ENCODE results near the gene RPH3AL. TPM values are rescaled to one million over a fixed set of nuclear protein-coding genes. Genes with fewer than 3 reads are reported as not detected.
A peak's percentile ranks its signal among the peaks of the same experiment; 100 is the strongest.

RPH3AL gene
- total and polyA plus RNA-seq, 7 experiments from 2014 or later, result 0.84 to 19.6 (median 4.3) TPM

- ChIA-PET CTCF (interaction anchor here (1.5 kb wide), 1 partner anchor 18 kb away, joined by 4 read pairs; no protein-coding TSS in a partner anchor), POLR2A (no interaction called here)
- DNase-seq (no peak), ATAC-seq (no peak)
- peaks cover 0 to 5% (median 0%) of the 10 kb centered on the region in 5 donors for H3K36me3 Mint-ChIP-seq
- no peaks in the 10 kb centered on the region for H3K9me3 Mint-ChIP-seq
- Histone ChIP-seq H3K4me1 (ENCODE audit: control insufficient read depth in 2 of 2, insufficient read depth in 2 of 2, low read length in 2 of 2) (no peaks in the 10 kb centered on the region), H3K9me3 (ENCODE audit: control insufficient read depth in 2 of 3, low read length in 3 of 3) (no peaks in the 10 kb centered on the region), H3K27ac (ENCODE audit: low read depth, low read length) (peak overlapping the region; percentile 60), H3K4me3 (ENCODE audit: low read length) (no peak overlapping the region), H3K36me3 (ENCODE audit: control insufficient read depth in 2 of 3, insufficient read depth in 3 of 3, low read length in 3 of 3) (peaks cover 0 to 4% (median 0%) of the 10 kb centered on the region in 3 experiments), H3K27me3 (ENCODE audit: control insufficient read depth in 2 of 2, insufficient read depth in 2 of 2, low read length in 2 of 2) (no peaks in the 10 kb centered on the region)
- peaks cover 7 to 22% (median 14%) of the 10 kb centered on the region in 7 donors for H3K4me1 Mint-ChIP-seq
- no peaks in the 10 kb centered on the region for H3K27me3 Mint-ChIP-seq
- H3K27ac Mint-ChIP-seq, result peak overlapping the region; percentile 35 to 88 (median 78)
- H3K4me3 Mint-ChIP-seq, result peak overlapping the region in 5 of 10 donors; percentile 12 to 59 (median 52)
- intact Hi-C loops (cut with micrococcal nuclease), result no loop called here
These were observed 41.5 kb upstream of the RPH3AL start for GRCh38 chr17:393806-394717.

GRCh38 chr17:391850-392249, 39.2 kb upstream of the RPH3AL start:
- ATAC-seq, result no peak
- CTCF ChIA-PET, result no interaction called here
- H3K4me1 Mint-ChIP-seq, result peaks cover 6 to 17% (median 15%) of the 10 kb centered on the region in 7 donors
- H3K4me3 Mint-ChIP-seq, result no peak overlapping the region
- no peak overlapping the region for H3K27ac ChIP-seq (ENCODE audit: low read depth, low read length)
- H3K27ac Mint-ChIP-seq, result peak overlapping the region in 3 of 9 donors; percentile 25 to 43 (median 28)
- H3K4me3 ChIP-seq (ENCODE audit: low read length), result no peak overlapping the region
- H3K27me3 ChIP-seq (ENCODE audit: control insufficient read depth in 2 of 2, insufficient read depth in 2 of 2, low read length in 2 of 2), result no peaks in the 10 kb centered on the region
- H3K36me3 ChIP-seq (ENCODE audit: control insufficient read depth in 2 of 3, insufficient read depth in 3 of 3, low read length in 3 of 3), result no peaks in the 10 kb centered on the region
- no peaks in the 10 kb centered on the region for H3K9me3 ChIP-seq (ENCODE audit: control insufficient read depth in 2 of 3, low read length in 3 of 3)
- intact Hi-C loops (cut with micrococcal nuclease), result no loop called here
- POLR2A ChIA-PET, result no interaction called here
- H3K4me1 ChIP-seq (ENCODE audit: control insufficient read depth in 2 of 2, insufficient read depth in 2 of 2, low read length in 2 of 2), result no peaks in the 10 kb centered on the region
- H3K9me3 Mint-ChIP-seq, result no peaks in the 10 kb centered on the region
- H3K27me3 Mint-ChIP-seq, result peaks cover 0 to 13% (median 0%) of the 10 kb centered on the region in 5 donors
- peaks cover 0 to 5% (median 0%) of the 10 kb centered on the region in 5 donors for H3K36me3 Mint-ChIP-seq
- no peak for DNase-seq

- Mint-ChIP-seq H3K27me3 (peaks cover 0 to 18% (median 0%) of the 10 kb centered on the region in 5 donors), H3K27ac (no peak overlapping the region), H3K36me3 (peaks cover 0 to 2% (median 0%) of the 10 kb centered on the region in 5 donors), H3K9me3 (no peaks in the 10 kb centered on the region), H3K4me3 (no peak overlapping the region), H3K4me1 (peaks cover 11 to 22% (median 17%) of the 10 kb centered on the region in 7 donors)
- Histone ChIP-seq H3K4me3 (ENCODE audit: low read length) (no peak overlapping the region), H3K27ac (ENCODE audit: low read depth, low read length) (no peak overlapping the region), H3K4me1 (ENCODE audit: control insufficient read depth in 2 of 2, insufficient read depth in 2 of 2, low read length in 2 of 2) (no peaks in the 10 kb centered on the region), H3K9me3 (ENCODE audit: control insufficient read depth in 2 of 3, low read length in 3 of 3) (no peaks in the 10 kb centered on the region), H3K36me3 (ENCODE audit: control insufficient read depth in 2 of 3, insufficient read depth in 3 of 3, low read length in 3 of 3) (no peaks in the 10 kb centered on the region), H3K27me3 (ENCODE audit: control insufficient read depth in 2 of 2, insufficient read depth in 2 of 2, low read length in 2 of 2) (no peaks in the 10 kb centered on the region)
- POLR2A ChIA-PET, result no interaction called here
- no peak for ATAC-seq
- intact Hi-C loops (cut with micrococcal nuclease), result no loop called here
- CTCF ChIA-PET, result no interaction called here
- DNase-seq, result no peak
These were observed 37.4 kb upstream of the RPH3AL start for GRCh38 chr17:390025-390424.

GRCh38 chr17:388087-388486, 35.5 kb upstream of the RPH3AL start:
- H3K27me3 Mint-ChIP-seq, result peaks cover 0 to 33% (median 0%) of the 10 kb centered on the region in 5 donors
- ATAC-seq, result no peak
- Histone ChIP-seq H3K9me3 (ENCODE audit: control insufficient read depth in 2 of 3, low read length in 3 of 3) (no peaks in the 10 kb centered on the region), H3K27me3 (ENCODE audit: control insufficient read depth in 2 of 2, insufficient read depth in 2 of 2, low read length in 2 of 2) (no peaks in the 10 kb centered on the region), H3K36me3 (ENCODE audit: control insufficient read depth in 2 of 3, insufficient read depth in 3 of 3, low read length in 3 of 3) (no peaks in the 10 kb centered on the region), H3K4me1 (ENCODE audit: control insufficient read depth in 2 of 2, insufficient read depth in 2 of 2, low read length in 2 of 2) (no peaks in the 10 kb centered on the region), H3K4me3 (ENCODE audit: low read length) (no peak overlapping the region), H3K27ac (ENCODE audit: low read depth, low read length) (no peak overlapping the region)
- peak overlapping the region in 8 of 10 donors; percentile 0 to 81 (median 34) for H3K4me3 Mint-ChIP-seq
- H3K36me3 Mint-ChIP-seq, result no peaks in the 10 kb centered on the region
- CTCF ChIA-PET, result interaction anchor here (1.2 kb wide), 1 partner anchor 312 kb away, joined by 3 read pairs; no protein-coding TSS in a partner anchor
- POLR2A ChIA-PET, result no interaction called here
- intact Hi-C loops (cut with micrococcal nuclease), result loop anchor here (5.0 to 10.0 kb wide), 2 partner anchors 96 to 317 kb away; no protein-coding TSS in a partner anchor
- H3K9me3 Mint-ChIP-seq, result no peaks in the 10 kb centered on the region
- no peak for DNase-seq
- peak overlapping the region in 3 of 9 donors; percentile 12 to 26 (median 20) for H3K27ac Mint-ChIP-seq
- H3K4me1 Mint-ChIP-seq, result peaks cover 3 to 24% (median 18%) of the 10 kb centered on the region in 7 donors

- ChIA-PET CTCF (interaction anchor here (0.6 to 1.9 kb wide), 9 partner anchors 26 to 314 kb away, joined by 3 to 10 read pairs (median 4); no protein-coding TSS in a partner anchor), POLR2A (interaction anchor here (0.6 to 1.0 kb wide), 2 partner anchors 15 to 19 kb away, joined by 3 read pairs; no protein-coding TSS in a partner anchor)
- H3K4me1 ChIP-seq (ENCODE audit: control insufficient read depth in 2 of 2, insufficient read depth in 2 of 2, low read length in 2 of 2), result no peaks in the 10 kb centered on the region
- Mint-ChIP-seq H3K27ac (peak overlapping the region in 4 of 9 donors; percentile 39 to 77 (median 62)), H3K36me3 (peaks cover 0 to 3% (median 0%) of the 10 kb centered on the region in 5 donors), H3K4me3 (peak overlapping the region; percentile 72 to 94 (median 86)), H3K9me3 (peaks cover 0 to 3% (median 0%) of the 10 kb centered on the region in 11 donors), H3K27me3 (peaks cover 0 to 38% (median 0%) of the 10 kb centered on the region in 5 donors), H3K4me1 (peaks cover 7 to 29% (median 23%) of the 10 kb centered on the region in 7 donors)
- DNase-seq (peak; percentile 27 to 79 (median 57)), ATAC-seq (peak; percentile 89)
- no peak overlapping the region for H3K27ac ChIP-seq (ENCODE audit: low read depth, low read length)
- no peaks in the 10 kb centered on the region for H3K36me3 ChIP-seq (ENCODE audit: control insufficient read depth in 2 of 3, insufficient read depth in 3 of 3, low read length in 3 of 3)
- no peaks in the 10 kb centered on the region for H3K27me3 ChIP-seq (ENCODE audit: control insufficient read depth in 2 of 2, insufficient read depth in 2 of 2, low read length in 2 of 2)
- intact Hi-C loops (cut with micrococcal nuclease), result loop anchor here (1.0 to 10.0 kb wide), 6 partner anchors 78 to 318 kb away; no protein-coding TSS in a partner anchor
- no peaks in the 10 kb centered on the region for H3K9me3 ChIP-seq (ENCODE audit: control insufficient read depth in 2 of 3, low read length in 3 of 3)
- H3K4me3 ChIP-seq (ENCODE audit: low read length), result no peak overlapping the region
These were observed 33.7 kb upstream of the RPH3AL start for GRCh38 chr17:386141-386876.

- Mint-ChIP-seq H3K4me3 (peak overlapping the region in 2 of 10 donors; percentile 75 to 90), H3K36me3 (peaks cover 0 to 3% (median 0%) of the 10 kb centered on the region in 5 donors)
- CTCF ChIA-PET, result interaction anchor here (0.6 to 1.9 kb wide), 5 partner anchors 31 to 315 kb away, joined by 3 to 10 read pairs (median 5); no protein-coding TSS in a partner anchor
These were observed 33.2 kb upstream of the RPH3AL start for GRCh38 chr17:385836-386140.

More at GRCh38 chr17:385836-386140, 33.2 kb upstream of the RPH3AL start:
- peaks cover 7 to 30% (median 23%) of the 10 kb centered on the region in 7 donors for H3K4me1 Mint-ChIP-seq
- peaks cover 0 to 3% (median 0%) of the 10 kb centered on the region in 11 donors for H3K9me3 Mint-ChIP-seq
- H3K27ac Mint-ChIP-seq, result no peak overlapping the region
- no peak overlapping the region for H3K4me3 ChIP-seq (ENCODE audit: low read length)
- no peak overlapping the region for H3K27ac ChIP-seq (ENCODE audit: low read depth, low read length)
- intact Hi-C loops (cut with micrococcal nuclease), result loop anchor here (1.0 to 10.0 kb wide), 7 partner anchors 55 to 319 kb away; no protein-coding TSS in a partner anchor
- H3K27me3 ChIP-seq (ENCODE audit: control insufficient read depth in 2 of 2, insufficient read depth in 2 of 2, low read length in 2 of 2), result no peaks in the 10 kb centered on the region
- H3K27me3 Mint-ChIP-seq, result peaks cover 0 to 38% (median 0%) of the 10 kb centered on the region in 5 donors
- DNase-seq (no peak), ATAC-seq (no peak)
- no peaks in the 10 kb centered on the region for H3K36me3 ChIP-seq (ENCODE audit: control insufficient read depth in 2 of 3, insufficient read depth in 3 of 3, low read length in 3 of 3)
- no peaks in the 10 kb centered on the region for H3K4me1 ChIP-seq (ENCODE audit: control insufficient read depth in 2 of 2, insufficient read depth in 2 of 2, low read length in 2 of 2)
- no peaks in the 10 kb centered on the region for H3K9me3 ChIP-seq (ENCODE audit: control insufficient read depth in 2 of 3, low read length in 3 of 3)
- POLR2A ChIA-PET, result no interaction called here
